ENCODE results near the gene UMAD1. TPM values are rescaled to one million over a fixed set of nuclear protein-coding genes. Genes with fewer than 3 reads are reported as not detected.
A peak's percentile ranks its signal among the peaks of the same experiment; 100 is the strongest.

UMAD1 gene
- total and polyA plus RNA-seq, 8 donors, result 5.0 to 20.8 (median 17.2) TPM

DNA sequence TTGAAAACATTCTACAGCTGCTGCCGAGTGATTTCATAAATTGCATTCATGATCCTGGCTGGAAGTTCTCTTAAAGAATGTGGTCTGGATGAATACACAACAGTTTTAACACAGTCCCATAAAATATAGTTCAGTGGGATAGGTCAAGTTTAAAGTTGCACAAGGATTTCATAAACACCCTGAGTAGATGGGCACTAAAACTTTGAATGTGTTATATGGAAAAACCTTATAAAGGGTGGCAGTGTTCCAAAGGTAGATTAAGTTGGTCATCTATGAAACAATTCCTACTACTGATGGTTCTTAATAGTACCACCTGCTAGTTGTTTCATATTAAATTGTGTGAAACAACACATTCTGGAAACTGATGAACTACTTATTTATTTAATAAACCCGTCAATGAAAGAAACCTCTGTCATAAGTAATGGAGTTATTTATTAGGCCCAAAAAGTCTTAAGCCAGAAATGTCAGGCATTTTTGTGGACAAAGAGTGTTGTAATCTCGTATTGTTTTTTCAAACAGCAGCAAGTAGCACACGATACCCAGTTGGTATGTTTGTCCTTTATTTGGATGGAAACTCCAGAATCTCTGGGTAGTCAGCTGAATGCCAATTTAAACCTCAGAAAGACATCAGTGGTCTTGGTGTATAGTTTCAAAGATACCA, 92.2 kb downstream of the UMAD1 start:
- TF ChIP-seq, protein P1, sequence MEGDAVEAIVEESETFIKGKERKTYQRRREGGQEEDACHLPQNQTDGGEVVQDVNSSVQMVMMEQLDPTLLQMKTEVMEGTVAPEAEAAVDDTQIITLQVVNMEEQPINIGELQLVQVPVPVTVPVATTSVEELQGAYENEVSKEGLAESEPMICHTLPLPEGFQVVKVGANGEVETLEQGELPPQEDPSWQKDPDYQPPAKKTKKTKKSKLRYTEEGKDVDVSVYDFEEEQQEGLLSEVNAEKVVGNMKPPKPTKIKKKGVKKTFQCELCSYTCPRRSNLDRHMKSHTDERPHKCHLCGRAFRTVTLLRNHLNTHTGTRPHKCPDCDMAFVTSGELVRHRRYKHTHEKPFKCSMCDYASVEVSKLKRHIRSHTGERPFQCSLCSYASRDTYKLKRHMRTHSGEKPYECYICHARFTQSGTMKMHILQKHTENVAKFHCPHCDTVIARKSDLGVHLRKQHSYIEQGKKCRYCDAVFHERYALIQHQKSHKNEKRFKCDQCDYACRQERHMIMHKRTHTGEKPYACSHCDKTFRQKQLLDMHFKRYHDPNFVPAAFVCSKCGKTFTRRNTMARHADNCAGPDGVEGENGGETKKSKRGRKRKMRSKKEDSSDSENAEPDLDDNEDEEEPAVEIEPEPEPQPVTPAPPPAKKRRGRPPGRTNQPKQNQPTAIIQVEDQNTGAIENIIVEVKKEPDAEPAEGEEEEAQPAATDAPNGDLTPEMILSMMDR (IDR thresholded peaks at IDR 0.05), result no peak
- intact Hi-C loops (cut with DNase I), result no loop called here
- WGBS, 2 donors, result 57 to 71% methylated on average over 4 of the region's 4 CpGs
- ATAC-seq, result peak in 1 of 4 donors; percentile 21
- no peaks in the 10 kb centered on the region for H3K36me3 ChIP-seq
- H3K9me3 ChIP-seq, result no peaks in the 10 kb centered on the region
- H3K27ac ChIP-seq, result no peak overlapping the region
- FAIRE-seq, result no peak
- H3K4me1 ChIP-seq, result peaks cover 0 to 20% (median 13%) of the 10 kb centered on the region in 3 donors
- no peak overlapping the region for H3K4me3 ChIP-seq
- DNase-seq, result no peak
- no peaks in the 10 kb centered on the region for H3K27me3 ChIP-seq

DNA sequence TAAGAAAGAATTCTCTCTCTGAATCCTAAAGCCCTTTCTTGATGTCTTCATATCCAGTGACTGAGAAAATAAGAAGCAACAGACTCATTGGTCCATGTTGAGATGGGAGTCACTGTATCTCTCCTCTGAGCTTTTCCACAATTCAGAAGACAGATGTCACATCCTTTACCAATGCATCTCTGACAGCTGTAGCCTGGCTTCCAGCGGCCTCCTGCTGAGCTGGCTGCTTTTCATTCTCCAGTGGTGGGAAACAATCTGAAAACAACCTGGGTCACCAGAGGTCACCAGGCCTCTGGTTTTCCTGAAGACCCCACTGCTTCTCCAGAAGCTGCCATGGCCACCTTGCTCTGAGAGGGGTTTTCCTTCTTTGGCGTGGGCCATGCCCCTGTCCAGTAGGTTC, 96.1 kb downstream of the UMAD1 start:
- TF ChIP-seq, protein P1 (IDR thresholded peaks at IDR 0.05), result no peak
- Histone ChIP-seq H3K4me1 (peaks cover 0 to 13% (median 12%) of the 10 kb centered on the region in 3 donors), H3K4me3 (no peak overlapping the region), H3K27me3 (no peaks in the 10 kb centered on the region), H3K36me3 (no peaks in the 10 kb centered on the region), H3K9me3 (no peaks in the 10 kb centered on the region), H3K27ac (no peak overlapping the region)
- 93 to 94% methylated on average over 2 of the region's 2 CpGs for WGBS, 2 donors
- DNase-seq (no peak), ATAC-seq (no peak), FAIRE-seq (no peak)
- intact Hi-C loops (cut with DNase I), result no loop called here

DNA sequence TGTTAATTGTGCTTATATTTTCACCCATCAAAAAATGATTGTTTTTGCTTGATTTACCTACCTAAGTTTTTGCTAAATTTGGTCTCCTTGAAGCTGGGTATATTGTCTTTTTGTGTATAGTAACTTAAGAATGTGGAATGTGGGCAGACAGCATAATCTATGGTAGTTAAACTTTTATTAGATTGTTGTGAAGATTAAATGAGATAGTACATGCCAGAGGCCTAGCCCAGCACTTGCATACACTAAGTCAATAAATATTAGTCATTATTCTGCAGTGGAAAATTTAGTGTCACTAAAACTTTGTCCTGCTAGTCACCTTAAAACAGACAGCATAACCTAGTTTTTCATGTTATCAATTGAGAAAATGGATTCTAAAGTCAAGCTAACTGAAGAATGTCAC, 97.1 kb downstream of the UMAD1 start:
- DNase-seq, result no peak
- TF ChIP-seq, protein P1 (IDR thresholded peaks at IDR 0.05), result no peak
- intact Hi-C loops (cut with DNase I), result no loop called here
- H3K36me3 ChIP-seq, result no peaks in the 10 kb centered on the region
- H3K27me3 ChIP-seq, result no peaks in the 10 kb centered on the region
- H3K9me3 ChIP-seq, result no peaks in the 10 kb centered on the region
- H3K27ac ChIP-seq, result no peak overlapping the region
- ATAC-seq, result peak in 2 of 4 donors; percentile 20 to 41
- FAIRE-seq, result no peak
- H3K4me3 ChIP-seq, result no peak overlapping the region
- H3K4me1 ChIP-seq, result peaks cover 0 to 5% (median 4%) of the 10 kb centered on the region in 3 donors

DNA sequence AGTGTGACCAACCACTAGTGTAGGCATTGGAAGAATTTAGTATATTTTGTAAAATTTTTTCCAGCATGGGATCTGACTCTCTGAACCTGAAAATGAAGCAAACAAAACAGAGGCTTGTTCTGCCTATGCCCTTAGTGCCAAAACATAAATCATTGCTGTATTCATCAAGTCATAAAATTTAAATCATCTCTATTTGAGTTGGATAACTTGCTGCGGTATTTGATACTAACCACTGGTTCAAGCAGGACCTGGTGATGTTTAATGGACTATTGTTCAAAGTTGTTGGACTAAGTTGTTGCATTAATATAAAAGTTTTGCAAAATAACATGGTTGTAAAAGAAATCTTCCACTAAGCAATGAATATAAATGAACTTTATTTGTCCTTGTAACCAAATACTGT, 97.6 kb downstream of the UMAD1 start:
- intact Hi-C loops (cut with DNase I), result no loop called here
- Histone ChIP-seq H3K27ac (no peak overlapping the region), H3K27me3 (no peaks in the 10 kb centered on the region), H3K4me1 (peaks cover 0 to 5% (median 0%) of the 10 kb centered on the region in 3 donors), H3K4me3 (no peak overlapping the region), H3K9me3 (no peaks in the 10 kb centered on the region), H3K36me3 (no peaks in the 10 kb centered on the region)
- WGBS, 2 donors, result 63 to 64% methylated on average over 1 of the region's 1 CpG
- ATAC-seq, result peak in 1 of 4 donors; percentile 51
- TF ChIP-seq, protein P1 (IDR thresholded peaks at IDR 0.05), result no peak
- DNase-seq, result no peak
- FAIRE-seq, result no peak

DNA sequence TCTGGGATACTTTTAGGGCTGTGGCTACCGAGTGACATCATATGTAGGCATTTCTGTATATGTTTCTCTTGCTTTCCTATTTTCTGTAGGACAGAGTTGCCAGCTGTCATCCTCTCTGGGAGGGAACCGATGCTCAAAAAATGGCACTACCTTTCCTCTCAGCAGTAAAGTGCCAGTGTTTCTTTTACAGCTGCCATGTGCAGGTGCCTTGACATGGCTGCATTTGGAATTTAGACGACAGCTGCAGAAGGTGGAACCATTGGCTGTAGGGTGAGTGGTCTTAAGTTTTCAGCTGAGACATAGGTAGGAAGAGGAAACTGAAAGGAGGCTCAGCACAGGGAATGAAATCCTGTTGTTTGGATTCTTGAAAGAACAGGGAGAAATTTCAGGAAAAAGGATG, 98.1 kb downstream of the UMAD1 start:
- Histone ChIP-seq H3K4me3 (no peak overlapping the region), H3K36me3 (no peaks in the 10 kb centered on the region), H3K9me3 (no peaks in the 10 kb centered on the region), H3K27ac (no peak overlapping the region), H3K27me3 (no peaks in the 10 kb centered on the region), H3K4me1 (peaks cover 0 to 5% (median 0%) of the 10 kb centered on the region in 3 donors)
- intact Hi-C loops (cut with DNase I), result no loop called here
- 92 to 93% methylated on average over 3 of the region's 3 CpGs for WGBS, 2 donors
- TF ChIP-seq, protein P1 (IDR thresholded peaks at IDR 0.05), result no peak
- no peak for DNase-seq
- no peak for FAIRE-seq
- ATAC-seq, result no peak
